ENCODE data around the gene IL33.

DNA sequence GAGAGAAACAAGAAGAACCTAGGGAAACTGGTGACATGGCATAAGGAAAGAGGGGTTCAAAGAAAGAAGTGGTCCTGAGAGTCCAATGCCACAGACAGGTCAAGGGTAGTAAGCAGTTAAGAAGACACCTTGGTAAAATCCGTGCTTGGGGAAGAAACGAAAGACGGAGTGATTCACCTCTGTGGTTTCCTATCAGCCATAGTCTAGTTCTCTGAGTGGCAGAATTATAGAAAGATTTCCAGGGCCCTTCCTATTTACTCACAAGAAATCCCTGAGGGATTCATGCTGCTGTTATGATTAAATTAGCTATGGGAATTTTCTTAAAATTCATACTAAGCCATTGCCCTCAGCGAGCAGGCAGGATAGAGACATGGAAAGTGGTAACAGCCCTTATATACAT is 31.7 kb downstream of the IL33 start:
- TF ChIP-seq, protein P1, sequence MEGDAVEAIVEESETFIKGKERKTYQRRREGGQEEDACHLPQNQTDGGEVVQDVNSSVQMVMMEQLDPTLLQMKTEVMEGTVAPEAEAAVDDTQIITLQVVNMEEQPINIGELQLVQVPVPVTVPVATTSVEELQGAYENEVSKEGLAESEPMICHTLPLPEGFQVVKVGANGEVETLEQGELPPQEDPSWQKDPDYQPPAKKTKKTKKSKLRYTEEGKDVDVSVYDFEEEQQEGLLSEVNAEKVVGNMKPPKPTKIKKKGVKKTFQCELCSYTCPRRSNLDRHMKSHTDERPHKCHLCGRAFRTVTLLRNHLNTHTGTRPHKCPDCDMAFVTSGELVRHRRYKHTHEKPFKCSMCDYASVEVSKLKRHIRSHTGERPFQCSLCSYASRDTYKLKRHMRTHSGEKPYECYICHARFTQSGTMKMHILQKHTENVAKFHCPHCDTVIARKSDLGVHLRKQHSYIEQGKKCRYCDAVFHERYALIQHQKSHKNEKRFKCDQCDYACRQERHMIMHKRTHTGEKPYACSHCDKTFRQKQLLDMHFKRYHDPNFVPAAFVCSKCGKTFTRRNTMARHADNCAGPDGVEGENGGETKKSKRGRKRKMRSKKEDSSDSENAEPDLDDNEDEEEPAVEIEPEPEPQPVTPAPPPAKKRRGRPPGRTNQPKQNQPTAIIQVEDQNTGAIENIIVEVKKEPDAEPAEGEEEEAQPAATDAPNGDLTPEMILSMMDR (conservative IDR thresholded peaks at IDR 0.05 in 1 of 2, IDR thresholded peaks at IDR 0.05 in 1 of 2; ENCODE audit: extremely low read depth in 1 of 2, insufficient read depth in 1 of 2, low read depth in 1 of 2, low read length in 2 of 2), result no peak
- no peak for TF ChIP-seq EZH2 (IDR thresholded peaks at IDR 0.05; ENCODE audit: borderline replicate concordance, low read length)
